GM12891 (cell line): ENCODE data around the gene MED12L. TPM values are rescaled to one million over a fixed set of nuclear protein-coding genes. Genes with fewer than 3 reads are reported as not detected.

Source experiments
- DNase-seq: peaks from one replicate; pipeline ENCODE4 v3.0.0; 2011; ENCODE audit warnings: low spot score; ENCODE audit not compliant: insufficient read length
- FAIRE-seq: peaks from 2 replicates; lab custom pipeline; 2011; peaks lifted over from hg19 to GRCh38; lab: Jason Lieb, UNC
- PAX5 ChIP-seq: IDR thresholded peaks from 2 replicates; pipeline ENCODE4 v1.6.1; 2011; ENCODE audit warnings: low read length, moderate library complexity, mild to moderate bottlenecking; ENCODE audit not compliant: insufficient read depth, severe bottlenecking
- POLR2A ChIP-seq: IDR thresholded peaks from 2 replicates; pipeline ENCODE4 v1.6.1; 2011; ENCODE audit warnings: low read depth, low read length, control low read depth
- POLR2AphosphoS5 ChIP-seq: IDR thresholded peaks from 2 replicates; pipeline ENCODE4 v1.6.1; 2011; ENCODE audit warnings: low read depth, low read length, control low read depth
- POU2F2 ChIP-seq: IDR thresholded peaks from 2 replicates; pipeline ENCODE4 v1.6.1; 2011; ENCODE audit warnings: low read depth, mild to moderate bottlenecking, control low read depth, low read length, moderate library complexity
- SPI1 ChIP-seq: IDR thresholded peaks from 2 replicates; pipeline ENCODE4 v1.6.1; 2011; ENCODE audit warnings: low read depth, low read length, control low read depth
- TAF1 ChIP-seq: IDR thresholded peaks from 2 replicates; pipeline ENCODE4 v1.6.1; 2011; ENCODE audit warnings: low read depth, low read length, control low read depth
- polyA plus RNA-seq: library from polyadenylated mRNA; unstranded; fragments of >200 nt; gene quantifications from one replicate; pipeline ENCODE4 v1.2.1, GENCODE V29; 2012; ENCODE audit warnings: low read depth, missing spikeins, inconsistent platforms; ENCODE audit not compliant: missing spikeins

Gene MED12L, protein sequence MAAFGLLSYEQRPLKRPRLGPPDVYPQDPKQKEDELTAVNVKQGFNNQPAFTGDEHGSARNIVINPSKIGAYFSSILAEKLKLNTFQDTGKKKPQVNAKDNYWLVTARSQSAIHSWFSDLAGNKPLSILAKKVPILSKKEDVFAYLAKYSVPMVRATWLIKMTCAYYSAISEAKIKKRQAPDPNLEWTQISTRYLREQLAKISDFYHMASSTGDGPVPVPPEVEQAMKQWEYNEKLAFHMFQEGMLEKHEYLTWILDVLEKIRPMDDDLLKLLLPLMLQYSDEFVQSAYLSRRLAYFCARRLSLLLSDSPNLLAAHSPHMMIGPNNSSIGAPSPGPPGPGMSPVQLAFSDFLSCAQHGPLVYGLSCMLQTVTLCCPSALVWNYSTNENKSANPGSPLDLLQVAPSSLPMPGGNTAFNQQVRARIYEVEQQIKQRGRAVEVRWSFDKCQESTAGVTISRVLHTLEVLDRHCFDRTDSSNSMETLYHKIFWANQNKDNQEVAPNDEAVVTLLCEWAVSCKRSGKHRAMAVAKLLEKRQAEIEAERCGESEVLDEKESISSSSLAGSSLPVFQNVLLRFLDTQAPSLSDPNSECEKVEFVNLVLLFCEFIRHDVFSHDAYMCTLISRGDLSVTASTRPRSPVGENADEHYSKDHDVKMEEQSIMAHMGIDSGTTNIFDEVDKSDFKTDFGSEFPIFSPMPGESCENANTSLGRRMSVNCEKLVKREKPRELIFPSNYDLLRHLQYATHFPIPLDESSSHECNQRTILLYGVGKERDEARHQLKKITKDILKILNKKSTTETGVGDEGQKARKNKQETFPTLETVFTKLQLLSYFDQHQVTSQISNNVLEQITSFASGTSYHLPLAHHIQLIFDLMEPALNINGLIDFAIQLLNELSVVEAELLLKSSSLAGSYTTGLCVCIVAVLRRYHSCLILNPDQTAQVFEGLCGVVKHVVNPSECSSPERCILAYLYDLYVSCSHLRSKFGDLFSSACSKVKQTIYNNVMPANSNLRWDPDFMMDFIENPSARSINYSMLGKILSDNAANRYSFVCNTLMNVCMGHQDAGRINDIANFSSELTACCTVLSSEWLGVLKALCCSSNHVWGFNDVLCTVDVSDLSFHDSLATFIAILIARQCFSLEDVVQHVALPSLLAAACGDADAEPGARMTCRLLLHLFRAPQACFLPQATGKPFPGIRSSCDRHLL (N-terminal part only)
- 0.06 TPM for polyA plus RNA-seq

DNA sequence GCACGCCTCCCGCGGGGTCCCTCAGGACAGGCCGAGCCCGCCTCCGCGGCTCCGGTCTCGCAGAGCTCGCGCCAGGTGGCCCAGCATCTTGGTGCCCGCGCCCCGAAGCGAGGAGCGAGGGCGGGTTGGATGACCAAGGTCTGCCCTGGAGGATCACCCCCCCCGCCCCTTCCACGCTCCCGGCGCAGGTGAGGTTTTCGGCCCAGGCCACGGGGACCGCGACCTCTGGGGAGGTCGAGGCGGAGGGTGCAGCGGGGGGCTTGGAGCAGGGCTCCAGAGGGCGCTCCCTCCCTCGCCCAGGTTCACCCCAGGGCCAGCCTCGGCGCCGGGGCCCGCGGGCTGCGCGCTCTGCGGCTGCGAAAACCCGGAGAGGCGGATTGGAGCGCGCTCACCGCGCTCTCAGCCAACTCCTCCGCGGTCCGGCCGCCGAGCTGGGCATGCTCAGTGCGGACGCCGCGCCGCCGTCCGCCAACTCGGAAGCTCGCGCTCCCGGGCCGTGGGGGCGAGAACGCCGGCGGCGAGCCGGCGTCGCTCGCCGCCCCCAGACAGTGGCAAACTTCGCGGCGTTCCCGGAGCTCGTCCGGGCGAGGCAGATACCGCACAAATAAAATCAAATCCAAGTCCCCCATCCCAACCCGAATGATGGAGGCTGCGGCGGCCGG is at the start of gene MED12L:
Gene MED12L, plus strand, starts transcription at position 438 of the 662 bp plus-strand sequence. CDS start 1,263 bp downstream, outside the sequence.
- no peak for TF ChIP-seq POLR2A
- no peak for TF ChIP-seq PAX5
- no peak for TF ChIP-seq TAF1
- TF ChIP-seq POLR2AphosphoS5: no peak
- no peak for TF ChIP-seq POU2F2
- no peak for TF ChIP-seq SPI1
- FAIRE-seq: peak; percentile 87
- DNase-seq: peak; percentile 92

DNA sequence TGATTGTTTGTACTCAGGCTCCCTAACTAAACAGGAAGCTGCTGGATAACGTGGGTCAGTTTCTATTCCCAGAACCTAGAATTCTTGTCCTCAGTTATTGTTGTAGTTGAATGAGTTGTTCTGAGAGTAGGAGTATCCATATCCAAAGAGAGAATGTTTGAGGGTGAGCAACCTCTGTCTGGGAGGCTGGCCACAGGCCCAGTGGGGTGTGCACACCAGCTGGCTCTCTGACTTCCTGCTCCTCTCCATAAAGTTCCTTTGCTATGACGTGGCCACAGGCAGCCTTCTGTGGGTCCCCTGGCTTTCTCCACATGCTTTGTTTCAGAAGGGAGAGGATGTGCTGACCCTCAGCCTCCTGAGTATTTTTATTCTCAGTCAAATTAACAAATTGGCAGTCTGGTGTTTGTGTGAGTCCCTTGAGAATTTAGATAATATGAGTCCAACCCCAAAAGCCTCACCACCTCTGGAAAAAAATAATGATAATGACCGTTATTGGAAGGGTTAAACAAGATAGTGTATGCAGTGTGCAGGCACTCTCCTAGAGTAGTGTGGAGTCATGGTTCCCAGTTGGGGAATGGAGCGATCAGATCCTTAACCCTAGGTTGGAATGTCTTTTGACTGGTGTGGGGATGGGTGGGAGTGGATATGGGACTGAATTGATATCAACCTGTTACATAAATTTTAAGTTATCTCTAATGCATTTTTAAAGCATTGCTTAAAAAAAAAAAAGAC is 47.6 kb upstream of the MED12L start:
- FAIRE-seq (no peak), DNase-seq (no peak)
- no peak for TF ChIP-seq POLR2AphosphoS5
- no peak for TF ChIP-seq POLR2A
- no peak for TF ChIP-seq PAX5
- TF ChIP-seq SPI1: no peak
- TF ChIP-seq TAF1: no peak
- no peak for TF ChIP-seq POU2F2

DNA sequence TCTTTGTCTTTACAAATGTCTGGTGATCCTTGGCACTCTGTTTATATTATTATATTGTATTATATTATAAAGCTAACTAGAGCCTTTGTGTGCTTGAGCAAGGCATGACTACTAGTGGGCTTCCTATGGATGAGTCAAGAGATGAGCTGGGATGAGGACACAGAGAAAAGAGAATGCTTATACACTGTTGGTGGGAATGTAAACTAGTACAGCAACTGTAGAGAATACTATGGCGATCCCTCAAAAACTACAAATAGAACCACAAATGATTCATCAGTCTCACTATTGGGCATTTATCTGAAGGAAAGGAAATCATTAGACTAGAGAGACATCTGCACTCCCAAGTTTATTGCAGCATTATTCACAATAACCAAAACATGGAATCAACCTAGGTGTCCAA is 40.8 kb upstream of the MED12L start:
- DNase-seq (no peak), FAIRE-seq (no peak)
- TF ChIP-seq SPI1: no peak
- no peak for TF ChIP-seq TAF1
- TF ChIP-seq POLR2A: no peak
- TF ChIP-seq POLR2AphosphoS5: no peak
- no peak for TF ChIP-seq POU2F2
- no peak for TF ChIP-seq PAX5

DNA sequence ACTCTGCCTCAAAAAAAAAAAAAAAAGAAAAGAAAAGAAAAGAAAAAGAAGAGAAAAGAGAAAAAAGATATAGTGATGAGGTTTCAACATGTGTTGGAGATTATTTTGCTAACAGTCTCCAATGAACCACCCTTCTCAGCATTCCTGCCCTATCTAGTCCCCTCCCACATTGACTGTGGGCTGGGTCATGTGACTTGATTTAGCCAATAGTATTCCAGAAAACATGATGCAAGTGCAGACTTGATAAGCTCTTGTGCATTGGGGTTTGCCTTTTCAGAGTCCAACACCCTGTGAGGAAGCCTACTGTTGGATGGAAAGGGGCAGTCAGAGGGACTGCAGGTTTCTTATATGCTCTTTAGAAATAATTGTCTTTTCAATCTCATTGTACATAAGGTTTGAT is 37.8 kb upstream of the MED12L start:
- DNase-seq (no peak), FAIRE-seq (no peak)
- no peak for TF ChIP-seq POU2F2
- TF ChIP-seq PAX5: no peak
- TF ChIP-seq SPI1: no peak
- no peak for TF ChIP-seq TAF1
- TF ChIP-seq POLR2AphosphoS5: no peak
- TF ChIP-seq POLR2A: no peak

DNA sequence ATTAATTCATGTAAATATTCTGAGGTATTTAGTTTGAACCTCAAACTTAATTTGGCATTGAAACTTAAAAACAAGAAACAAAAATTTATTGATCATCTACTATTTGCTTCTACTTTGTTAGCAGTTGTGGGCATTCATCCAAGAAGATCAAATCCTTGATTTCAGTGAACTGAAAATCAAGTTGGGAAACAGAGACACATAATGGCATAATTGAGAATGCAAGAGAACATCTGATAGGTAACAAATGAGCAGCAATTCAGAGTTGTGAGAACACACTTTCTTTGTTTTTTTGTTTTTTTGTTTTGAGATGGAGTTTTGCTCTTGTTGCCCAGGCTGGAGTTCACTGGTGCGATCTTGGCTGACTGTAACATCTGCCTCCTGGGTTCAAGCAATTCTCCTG is 33.9 kb upstream of the MED12L start:
- no peak for TF ChIP-seq POLR2AphosphoS5
- no peak for TF ChIP-seq POLR2A
- no peak for TF ChIP-seq TAF1
- no peak for TF ChIP-seq PAX5
- TF ChIP-seq POU2F2: no peak
- no peak for TF ChIP-seq SPI1
- DNase-seq (no peak), FAIRE-seq (no peak)

DNA sequence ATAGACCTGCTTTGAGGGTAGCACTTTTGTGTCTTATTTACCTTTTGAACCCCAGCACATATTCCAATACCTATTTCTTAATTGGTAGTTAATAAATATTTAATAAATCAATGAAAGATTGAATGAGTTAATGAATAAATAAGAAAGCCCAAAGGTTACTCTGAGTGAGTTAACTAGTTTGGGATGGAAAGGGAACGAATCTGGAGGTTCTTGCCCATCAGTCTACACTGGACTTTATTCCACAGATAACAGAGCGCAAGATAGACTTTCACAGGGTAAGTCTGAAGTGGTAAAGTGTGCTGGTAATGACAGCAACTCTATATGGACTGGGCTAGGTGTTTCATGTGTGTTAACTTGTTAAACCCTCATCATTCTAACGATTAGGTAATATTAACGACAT is 33.1 kb upstream of the MED12L start:
- no peak for DNase-seq
- TF ChIP-seq TAF1 (no peak), SPI1 (no peak), POLR2A (no peak), POU2F2 (no peak), POLR2AphosphoS5 (no peak), PAX5 (no peak)
- FAIRE-seq: no peak

DNA sequence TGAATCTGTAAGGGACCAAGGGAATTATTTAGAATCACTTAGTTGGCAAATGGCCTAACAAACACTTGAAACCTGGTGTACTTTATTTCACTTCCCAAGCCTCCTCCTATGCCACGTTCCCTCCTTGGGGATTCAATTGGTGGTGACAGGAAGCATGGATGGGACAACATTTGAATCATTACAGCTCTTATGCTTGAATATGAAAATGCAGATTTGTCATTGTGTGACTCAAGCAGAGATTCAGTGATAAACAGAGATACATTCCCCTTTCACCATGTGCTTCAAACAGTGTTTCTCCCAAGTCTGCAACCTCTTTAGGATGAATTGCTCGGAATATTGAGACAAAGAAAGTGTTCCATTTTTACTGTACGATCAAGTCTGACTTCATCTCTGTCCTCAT is 32.7 kb upstream of the MED12L start:
- DNase-seq: no peak
- no peak for TF ChIP-seq POU2F2
- TF ChIP-seq SPI1: no peak
- TF ChIP-seq POLR2A: no peak
- TF ChIP-seq PAX5: no peak
- TF ChIP-seq POLR2AphosphoS5: no peak
- no peak for TF ChIP-seq TAF1
- FAIRE-seq: no peak

DNA sequence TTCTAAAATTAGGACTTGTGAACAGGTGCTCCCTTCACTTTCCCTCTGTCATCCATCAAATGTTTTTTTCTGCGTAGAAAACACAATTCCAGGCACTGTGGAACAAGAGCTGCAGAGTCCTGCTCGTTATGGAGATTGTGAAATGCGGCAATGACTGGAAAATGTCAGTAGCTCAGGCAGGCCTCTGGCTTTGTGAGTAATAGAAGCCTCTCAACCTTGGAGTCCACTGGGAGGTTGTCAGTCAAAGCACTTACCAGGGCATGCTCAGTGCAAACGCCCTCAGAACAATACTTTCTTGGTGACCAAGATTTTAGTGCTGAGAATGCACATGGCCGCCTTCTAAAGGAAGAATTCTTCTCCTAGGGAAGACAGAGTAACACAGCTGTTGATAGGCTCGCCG is 26.7 kb upstream of the MED12L start:
- TF ChIP-seq TAF1 (no peak), SPI1 (no peak), POLR2A (no peak), POU2F2 (no peak), PAX5 (no peak), POLR2AphosphoS5 (no peak)
- DNase-seq: no peak
- FAIRE-seq: no peak

DNA sequence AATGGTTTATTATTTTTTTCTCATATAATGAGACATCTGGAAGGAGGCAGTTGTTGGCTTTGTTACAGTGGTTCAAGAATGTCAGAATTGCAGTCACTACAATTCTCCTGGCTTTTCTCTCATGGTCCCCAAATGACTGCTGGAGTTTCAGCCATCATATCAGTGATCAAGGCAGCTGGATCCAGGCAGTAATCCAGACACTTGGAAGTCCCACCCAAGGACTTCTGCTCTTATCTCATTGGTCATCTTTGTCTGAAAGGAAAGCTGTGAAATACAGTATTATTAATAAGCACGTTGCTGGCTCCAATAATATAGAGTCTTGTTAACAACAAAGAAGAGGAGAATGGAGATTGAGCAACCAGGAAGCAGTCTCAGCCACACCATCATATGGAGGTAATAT is 22.9 kb upstream of the MED12L start:
- no peak for TF ChIP-seq POU2F2
- no peak for TF ChIP-seq POLR2AphosphoS5
- no peak for TF ChIP-seq SPI1
- TF ChIP-seq TAF1: no peak
- no peak for TF ChIP-seq PAX5
- TF ChIP-seq POLR2A: no peak
- FAIRE-seq: no peak
- no peak for DNase-seq
